Measurements from ENCODE around the gene FAM120B. TPM values are rescaled to one million over a fixed set of nuclear protein-coding genes. Genes with fewer than 3 reads are reported as not detected.

Gene FAM120B
- total and polyA plus RNA-seq, 3 experiments from 2014 or later: 19.1 to 29.8 (median 20.9) TPM

GRCh38 chr6:170450916-170451761 is 144.6 kb downstream of the FAM120B start:
- Histone ChIP-seq H3K9me3 (ENCODE audit: low read length) (no peaks in the 10 kb centered on the region), H3K27me3 (ENCODE audit: insufficient read depth, low read length, poor library complexity, severe bottlenecking) (no peaks in the 10 kb centered on the region), H3K36me3 (ENCODE audit: insufficient read depth, low read length) (no peaks in the 10 kb centered on the region), H3K4me3 (ENCODE audit: low read length) (no peak overlapping the region), H3K4me1 (ENCODE audit: insufficient read depth, low read length) (no peaks in the 10 kb centered on the region), H3K27ac (ENCODE audit: low read depth, low read length) (no peak overlapping the region)
- DNase-seq: no peak
- CTCF ChIA-PET: no interaction called here
- H3K27me3 Mint-ChIP-seq: peaks cover 3% of the 10 kb centered on the region in 2 donors
- no peak overlapping the region for H3K4me3 Mint-ChIP-seq
- POLR2A ChIA-PET: no interaction called here
- H3K4me1 Mint-ChIP-seq: peaks cover 4 to 9% (median 4%) of the 10 kb centered on the region in 3 donors
- no peaks in the 10 kb centered on the region for H3K36me3 Mint-ChIP-seq
- H3K9me3 Mint-ChIP-seq: no peaks in the 10 kb centered on the region
- H3K27ac Mint-ChIP-seq: no peak overlapping the region

GRCh38 chr6:170451762-170452651 is 145.4 kb downstream of the FAM120B start:
- Mint-ChIP-seq H3K36me3 (no peaks in the 10 kb centered on the region), H3K27me3 (peaks cover 0 to 3% of the 10 kb centered on the region in 2 donors), H3K4me1 (peaks cover 4 to 9% (median 4%) of the 10 kb centered on the region in 3 donors), H3K27ac (no peak overlapping the region), H3K9me3 (no peaks in the 10 kb centered on the region), H3K4me3 (no peak overlapping the region)
- no peaks in the 10 kb centered on the region for H3K4me1 ChIP-seq (ENCODE audit: insufficient read depth, low read length)
- H3K9me3 ChIP-seq (ENCODE audit: low read length): no peaks in the 10 kb centered on the region
- no peak overlapping the region for H3K4me3 ChIP-seq (ENCODE audit: low read length)
- H3K27me3 ChIP-seq (ENCODE audit: insufficient read depth, low read length, poor library complexity, severe bottlenecking): no peaks in the 10 kb centered on the region
- POLR2A ChIA-PET: no interaction called here
- CTCF ChIA-PET: no interaction called here
- no peaks in the 10 kb centered on the region for H3K36me3 ChIP-seq (ENCODE audit: insufficient read depth, low read length)
- no peak overlapping the region for H3K27ac ChIP-seq (ENCODE audit: low read depth, low read length)
- DNase-seq: no peak

- no peak overlapping the region for H3K27ac ChIP-seq (ENCODE audit: low read depth, low read length)
- H3K4me1 Mint-ChIP-seq: peaks cover 4 to 9% (median 4%) of the 10 kb centered on the region in 3 donors
- H3K27me3 Mint-ChIP-seq: peaks cover 0 to 2% of the 10 kb centered on the region in 2 donors
- H3K9me3 ChIP-seq (ENCODE audit: low read length): no peaks in the 10 kb centered on the region
- DNase-seq: no peak
- CTCF ChIA-PET: no interaction called here
- no peak overlapping the region for H3K4me3 ChIP-seq (ENCODE audit: low read length)
- H3K36me3 Mint-ChIP-seq: no peaks in the 10 kb centered on the region
- POLR2A ChIA-PET: no interaction called here
- no peaks in the 10 kb centered on the region for H3K27me3 ChIP-seq (ENCODE audit: insufficient read depth, low read length, poor library complexity, severe bottlenecking)
- no peak overlapping the region for H3K4me3 Mint-ChIP-seq
- peak overlapping the region in 3 of 8 donors; percentile 1 to 16 (median 11) for H3K27ac Mint-ChIP-seq
- H3K36me3 ChIP-seq (ENCODE audit: insufficient read depth, low read length): no peaks in the 10 kb centered on the region
- no peaks in the 10 kb centered on the region for H3K9me3 Mint-ChIP-seq
- no peaks in the 10 kb centered on the region for H3K4me1 ChIP-seq (ENCODE audit: insufficient read depth, low read length)
These were observed 146.4 kb downstream of the FAM120B start for GRCh38 chr6:170452767-170453545.

DNA sequence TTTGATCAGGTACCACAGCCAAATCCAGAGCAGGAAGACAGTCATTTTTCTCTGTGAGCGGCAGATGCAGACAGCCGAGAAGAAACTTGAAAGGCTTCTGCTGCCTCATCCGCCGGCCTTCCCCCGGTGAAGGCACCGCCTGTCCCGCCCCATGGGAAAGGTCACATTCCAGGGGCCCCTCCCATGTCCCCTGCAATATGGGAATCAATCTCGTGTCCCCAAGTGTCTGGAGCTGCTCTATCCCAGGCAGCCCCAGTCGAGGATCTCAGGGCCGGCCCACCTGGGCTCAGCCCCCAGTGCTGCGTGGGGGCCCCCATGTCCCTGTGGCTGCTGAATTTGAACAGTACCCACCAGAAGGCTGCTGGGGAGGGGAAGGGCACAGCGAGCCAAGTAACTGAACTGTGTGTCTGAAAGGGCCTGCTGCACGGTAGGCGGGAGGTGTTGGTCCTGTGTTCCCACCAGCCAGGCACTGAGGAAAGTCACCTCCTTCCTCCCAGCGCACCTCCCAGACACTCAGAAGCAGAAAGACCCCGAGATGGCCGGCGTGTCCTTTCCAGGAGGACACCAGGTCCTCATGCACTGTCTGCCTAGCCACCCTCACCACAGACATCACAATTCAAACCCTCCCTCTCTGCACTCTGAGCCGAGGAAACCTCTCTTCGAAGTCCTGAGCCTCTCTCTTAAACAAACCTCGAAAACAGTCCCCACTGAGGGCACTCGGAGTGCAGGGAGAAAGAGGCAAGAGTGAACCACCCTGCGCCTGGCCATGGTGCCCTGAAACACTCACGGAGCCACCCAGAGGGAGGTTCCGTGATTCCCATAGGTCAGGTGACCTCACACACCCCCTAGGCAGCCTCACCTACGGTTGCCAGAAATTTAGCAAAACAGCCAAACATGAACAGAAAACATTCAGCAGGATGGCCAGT is 147.3 kb downstream of the FAM120B start:
- Mint-ChIP-seq H3K9me3 (no peaks in the 10 kb centered on the region), H3K4me3 (no peak overlapping the region), H3K27me3 (peaks cover 0 to 2% of the 10 kb centered on the region in 2 donors), H3K36me3 (no peaks in the 10 kb centered on the region), H3K4me1 (peaks cover 4 to 9% (median 4%) of the 10 kb centered on the region in 3 donors), H3K27ac (no peak overlapping the region)
- CTCF ChIA-PET: no interaction called here
- Histone ChIP-seq H3K27ac (ENCODE audit: low read depth, low read length) (no peak overlapping the region), H3K27me3 (ENCODE audit: insufficient read depth, low read length, poor library complexity, severe bottlenecking) (no peaks in the 10 kb centered on the region), H3K4me1 (ENCODE audit: insufficient read depth, low read length) (no peaks in the 10 kb centered on the region), H3K36me3 (ENCODE audit: insufficient read depth, low read length) (no peaks in the 10 kb centered on the region), H3K4me3 (ENCODE audit: low read length) (no peak overlapping the region), H3K9me3 (ENCODE audit: low read length) (no peaks in the 10 kb centered on the region)
- DNase-seq: no peak
- POLR2A ChIA-PET: no interaction called here

DNA sequence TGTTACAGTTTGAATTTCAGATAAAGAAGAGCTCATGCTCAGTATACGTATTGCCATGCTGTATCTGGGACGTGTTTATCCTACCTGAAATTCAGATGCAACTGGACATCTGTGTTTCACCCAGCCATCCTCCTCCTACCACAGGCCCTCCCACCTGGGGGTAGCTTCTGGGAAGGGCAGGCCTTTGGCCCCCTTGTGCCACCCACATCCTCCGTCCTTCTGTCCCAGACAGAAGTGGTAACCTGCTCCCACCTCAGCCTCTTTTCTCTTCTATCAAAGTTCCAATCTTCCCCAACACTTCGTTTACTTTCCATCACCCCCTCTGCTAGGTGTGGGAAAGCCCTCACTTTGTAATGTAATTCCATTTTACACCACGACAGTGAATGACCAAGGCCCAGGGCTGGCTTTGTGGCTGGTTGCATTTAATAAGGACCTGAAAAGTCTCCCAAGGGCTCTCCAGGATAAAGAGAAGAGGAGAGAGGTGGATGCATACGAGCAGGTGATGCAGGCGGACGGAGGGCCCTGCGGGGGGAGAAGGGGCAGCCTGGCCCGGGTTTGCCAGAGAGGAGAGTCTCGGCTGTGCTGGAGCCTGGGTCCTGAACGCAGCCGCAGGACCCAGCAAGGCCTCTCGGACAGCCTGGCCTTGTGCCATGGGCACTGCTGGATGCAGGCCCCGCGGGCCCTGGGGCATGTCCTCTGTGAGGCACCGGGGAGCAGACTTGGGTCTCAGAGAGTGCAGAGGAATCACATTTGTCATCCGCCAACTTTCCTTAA is 148.1 kb downstream of the FAM120B start:
- Mint-ChIP-seq H3K27me3 (peaks cover 3 to 4% of the 10 kb centered on the region in 2 donors), H3K27ac (peak overlapping the region in 1 of 8 donors; percentile 20), H3K9me3 (no peaks in the 10 kb centered on the region), H3K4me1 (peaks cover 7 to 13% (median 8%) of the 10 kb centered on the region in 3 donors), H3K36me3 (no peaks in the 10 kb centered on the region), H3K4me3 (no peak overlapping the region)
- Histone ChIP-seq H3K36me3 (ENCODE audit: insufficient read depth, low read length) (no peaks in the 10 kb centered on the region), H3K27me3 (ENCODE audit: insufficient read depth, low read length, poor library complexity, severe bottlenecking) (no peaks in the 10 kb centered on the region), H3K27ac (ENCODE audit: low read depth, low read length) (no peak overlapping the region), H3K9me3 (ENCODE audit: low read length) (no peaks in the 10 kb centered on the region), H3K4me3 (ENCODE audit: low read length) (no peak overlapping the region), H3K4me1 (ENCODE audit: insufficient read depth, low read length) (peaks cover 5% of the 10 kb centered on the region)
- ChIA-PET CTCF (no interaction called here), POLR2A (no interaction called here)
- no peak for DNase-seq

- H3K36me3 ChIP-seq (ENCODE audit: insufficient read depth, low read length): no peaks in the 10 kb centered on the region
- DNase-seq: no peak
- H3K4me1 Mint-ChIP-seq: peaks cover 9 to 18% (median 15%) of the 10 kb centered on the region in 3 donors
- H3K4me3 ChIP-seq (ENCODE audit: low read length): no peak overlapping the region
- H3K4me3 Mint-ChIP-seq: no peak overlapping the region
- peaks cover 7% of the 10 kb centered on the region for H3K4me1 ChIP-seq (ENCODE audit: insufficient read depth, low read length)
- H3K9me3 Mint-ChIP-seq: no peaks in the 10 kb centered on the region
- ChIA-PET CTCF (no interaction called here), POLR2A (no interaction called here)
- H3K27me3 ChIP-seq (ENCODE audit: insufficient read depth, low read length, poor library complexity, severe bottlenecking): no peaks in the 10 kb centered on the region
- peak overlapping the region in 1 of 8 donors; percentile 63 for H3K27ac Mint-ChIP-seq
- no peak overlapping the region for H3K27ac ChIP-seq (ENCODE audit: low read depth, low read length)
- no peaks in the 10 kb centered on the region for H3K36me3 Mint-ChIP-seq
- H3K27me3 Mint-ChIP-seq: peaks cover 4 to 7% of the 10 kb centered on the region in 2 donors
- no peaks in the 10 kb centered on the region for H3K9me3 ChIP-seq (ENCODE audit: low read length)
These were observed 148.9 kb downstream of the FAM120B start for GRCh38 chr6:170455335-170455979.
